ENCODE results near the gene FRMD4A.

The FRMD4A gene

DNA sequence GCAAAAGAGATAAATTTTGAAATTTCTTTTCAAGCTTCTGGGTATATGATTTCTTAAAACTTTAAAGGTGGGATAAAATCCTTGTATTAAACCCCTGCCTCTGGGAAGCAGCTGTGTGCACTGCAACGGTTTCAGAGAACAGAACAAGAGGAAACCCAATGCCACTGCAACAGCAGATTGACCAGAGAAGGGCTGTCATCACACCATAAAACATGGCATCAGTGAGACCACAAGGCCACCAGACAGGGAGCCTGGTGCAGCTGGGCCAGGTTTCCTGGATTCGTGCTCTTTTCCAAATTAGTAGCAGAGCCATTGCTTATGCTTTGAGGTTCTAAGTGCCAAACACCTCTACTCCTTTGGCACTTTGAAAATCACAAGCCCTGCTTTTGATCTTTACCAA is 591.5 kb downstream of the FRMD4A start:
- Mint-ChIP-seq H3K4me3 (no peak overlapping the region), H3K4me1 (ENCODE audit: low read depth in 2 of 2) (peaks cover 0 to 4% of the 10 kb centered on the region in 2 donors), H3K36me3 (ENCODE audit: insufficient read depth) (no peaks in the 10 kb centered on the region), H3K9me3 (no peaks in the 10 kb centered on the region), H3K27me3 (peaks cover 24 to 62% of the 10 kb centered on the region in 2 donors), H3K27ac (no peak overlapping the region)
- DNase-seq, result no peak
- no peak for ATAC-seq (replicated peaks)

DNA sequence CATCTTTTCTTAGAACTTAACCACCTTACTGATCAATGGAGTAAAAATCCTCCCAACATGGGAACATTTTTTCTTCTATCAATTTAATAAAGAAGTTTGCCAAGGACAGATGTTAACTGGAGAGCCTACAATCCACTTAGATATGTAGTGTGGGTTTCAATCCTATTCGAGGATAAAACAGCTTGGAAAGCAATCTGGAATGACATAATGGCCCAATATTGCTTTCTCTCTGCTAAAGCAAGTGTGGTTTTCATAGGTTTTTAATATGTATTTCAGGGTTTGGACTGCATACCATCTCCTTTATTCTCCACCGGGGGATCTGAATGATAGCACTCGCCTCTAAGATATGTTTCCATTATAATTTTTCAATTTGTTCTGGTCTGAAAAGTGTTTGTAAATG is 594.2 kb downstream of the FRMD4A start:
- Mint-ChIP-seq H3K27me3 (peaks cover 5 to 56% of the 10 kb centered on the region in 2 donors), H3K9me3 (no peaks in the 10 kb centered on the region), H3K36me3 (ENCODE audit: insufficient read depth) (no peaks in the 10 kb centered on the region), H3K4me1 (ENCODE audit: low read depth in 2 of 2) (no peaks in the 10 kb centered on the region), H3K4me3 (no peak overlapping the region), H3K27ac (no peak overlapping the region)
- no peak for ATAC-seq (replicated peaks)
- no peak for DNase-seq

DNA sequence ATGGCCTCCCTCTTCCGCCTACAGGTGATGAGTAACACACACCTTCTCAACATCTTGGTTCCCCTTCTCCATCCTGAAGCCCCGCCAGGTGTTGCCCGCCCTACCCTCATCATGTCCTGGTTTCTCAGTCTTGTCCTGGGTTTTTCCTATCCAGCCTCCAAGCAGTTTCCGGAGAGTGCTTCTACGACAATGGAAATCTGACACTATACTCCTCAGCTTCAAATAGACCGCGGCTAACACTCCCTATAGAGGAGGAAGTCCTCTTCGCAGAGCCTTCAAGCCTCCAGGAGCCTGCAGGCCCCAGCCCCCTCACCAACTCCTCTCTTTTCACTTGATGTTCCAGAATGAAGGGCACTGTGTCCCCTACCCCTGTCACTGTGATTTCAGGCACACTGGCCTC is 596.6 kb downstream of the FRMD4A start:
- no peak for DNase-seq
- H3K27me3 Mint-ChIP-seq, result peaks cover 16 to 63% of the 10 kb centered on the region in 2 donors
- ATAC-seq (replicated peaks), result no peak
- no peaks in the 10 kb centered on the region for H3K4me1 Mint-ChIP-seq (ENCODE audit: low read depth in 2 of 2)
- no peak overlapping the region for H3K27ac Mint-ChIP-seq
- H3K4me3 Mint-ChIP-seq, result no peak overlapping the region
- H3K9me3 Mint-ChIP-seq, result no peaks in the 10 kb centered on the region
- H3K36me3 Mint-ChIP-seq (ENCODE audit: insufficient read depth), result no peaks in the 10 kb centered on the region

DNA sequence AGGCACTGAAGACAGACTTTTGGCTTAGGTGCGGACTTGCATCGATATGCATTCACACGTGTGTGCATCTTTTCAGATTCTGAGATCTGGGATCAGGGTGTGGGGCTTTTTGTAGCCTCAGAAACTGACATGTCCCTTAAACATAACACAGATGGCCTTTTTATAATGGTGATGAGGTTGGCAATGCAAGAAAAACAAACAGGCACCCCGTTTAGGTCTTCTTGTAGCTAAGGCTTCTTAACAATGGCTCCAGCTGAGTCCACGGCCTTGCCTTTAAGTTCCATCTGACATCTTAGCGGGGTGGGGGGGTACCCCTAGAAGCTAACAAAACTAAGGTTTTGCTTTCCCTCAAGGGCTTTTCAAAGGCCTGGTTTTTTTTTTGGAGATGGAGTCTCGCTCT is 597.7 kb downstream of the FRMD4A start:
- H3K36me3 Mint-ChIP-seq (ENCODE audit: insufficient read depth), result no peaks in the 10 kb centered on the region
- H3K4me1 Mint-ChIP-seq (ENCODE audit: low read depth in 2 of 2), result no peaks in the 10 kb centered on the region
- no peak overlapping the region for H3K4me3 Mint-ChIP-seq
- H3K27me3 Mint-ChIP-seq, result peaks cover 18 to 63% of the 10 kb centered on the region in 2 donors
- ATAC-seq (replicated peaks) (no peak), DNase-seq (no peak)
- H3K27ac Mint-ChIP-seq, result no peak overlapping the region
- H3K9me3 Mint-ChIP-seq, result no peaks in the 10 kb centered on the region

DNA sequence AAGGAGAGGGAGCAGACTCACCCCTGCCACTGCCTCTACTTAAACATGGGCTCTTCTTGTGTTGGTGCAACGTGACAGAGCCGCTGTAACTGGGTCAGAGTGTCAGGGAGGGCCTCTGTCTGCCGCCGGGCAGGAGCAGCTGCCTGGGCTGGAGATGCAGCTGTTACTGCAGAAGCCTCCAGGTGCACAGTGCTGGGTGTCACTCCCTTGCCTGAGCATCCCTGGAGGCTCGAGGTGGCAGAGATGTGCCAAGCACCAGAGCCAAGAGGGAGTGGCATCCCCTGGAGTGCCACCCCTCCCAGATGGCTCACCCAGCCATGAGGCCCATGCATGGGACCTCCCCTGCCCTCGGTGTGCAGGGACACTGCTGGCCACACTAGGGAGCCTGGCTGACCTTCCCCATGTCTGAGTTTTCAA is 598.3 kb downstream of the FRMD4A start:
- Mint-ChIP-seq H3K27ac (no peak overlapping the region), H3K36me3 (ENCODE audit: insufficient read depth) (no peaks in the 10 kb centered on the region), H3K9me3 (no peaks in the 10 kb centered on the region), H3K27me3 (peaks cover 22 to 63% of the 10 kb centered on the region in 2 donors), H3K4me3 (no peak overlapping the region), H3K4me1 (ENCODE audit: low read depth in 2 of 2) (no peaks in the 10 kb centered on the region)
- DNase-seq (no peak), ATAC-seq (replicated peaks) (no peak)

DNA sequence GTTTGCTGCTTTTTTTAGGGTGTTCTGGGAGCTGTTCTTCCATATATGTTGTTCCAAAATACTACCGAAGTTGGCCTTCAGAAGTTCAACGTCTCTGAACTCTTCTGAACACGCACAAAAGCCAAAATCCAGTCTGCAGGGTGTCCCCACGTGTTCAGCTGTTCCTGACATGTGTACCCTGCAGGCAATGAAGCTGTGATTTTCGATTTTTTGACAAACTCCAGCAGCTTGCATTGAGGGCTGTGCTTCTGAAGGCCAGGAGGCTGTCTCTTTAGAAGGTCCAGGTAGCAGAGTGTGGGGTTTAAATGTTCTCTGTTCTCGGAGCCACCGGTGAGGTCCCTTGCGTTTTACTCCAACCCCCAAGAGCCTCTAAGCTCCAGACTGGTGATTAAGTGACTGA is 598.9 kb downstream of the FRMD4A start:
- Mint-ChIP-seq H3K4me1 (ENCODE audit: low read depth in 2 of 2) (no peaks in the 10 kb centered on the region), H3K27ac (no peak overlapping the region), H3K27me3 (peaks cover 18 to 61% of the 10 kb centered on the region in 2 donors), H3K4me3 (no peak overlapping the region), H3K36me3 (ENCODE audit: insufficient read depth) (no peaks in the 10 kb centered on the region), H3K9me3 (no peaks in the 10 kb centered on the region)
- DNase-seq (no peak), ATAC-seq (replicated peaks) (no peak)

DNA sequence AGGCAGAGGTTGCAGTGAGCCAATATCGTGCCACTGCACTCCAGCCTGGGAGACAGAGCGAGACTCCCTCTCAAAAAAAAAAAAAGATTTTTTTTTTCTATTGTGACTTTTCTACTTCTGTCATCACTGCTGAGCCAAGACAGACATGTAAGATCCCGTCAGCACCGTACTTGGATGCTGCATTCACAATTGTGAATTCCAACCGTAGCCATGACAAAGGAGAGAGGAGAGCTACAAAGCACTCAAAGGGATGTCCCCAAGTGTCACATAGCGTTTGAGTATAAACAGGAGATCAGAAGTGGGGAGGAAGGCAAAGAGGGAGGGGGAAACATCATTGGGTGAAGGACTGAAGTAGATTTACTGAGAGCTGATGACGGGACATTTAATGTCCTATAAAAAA is 599.8 kb downstream of the FRMD4A start:
- ATAC-seq (replicated peaks) (no peak), DNase-seq (no peak)
- H3K9me3 Mint-ChIP-seq, result no peaks in the 10 kb centered on the region
- H3K27me3 Mint-ChIP-seq, result peaks cover 24 to 67% of the 10 kb centered on the region in 2 donors
- no peaks in the 10 kb centered on the region for H3K4me1 Mint-ChIP-seq (ENCODE audit: low read depth in 2 of 2)
- no peak overlapping the region for H3K27ac Mint-ChIP-seq
- no peak overlapping the region for H3K4me3 Mint-ChIP-seq
- no peaks in the 10 kb centered on the region for H3K36me3 Mint-ChIP-seq (ENCODE audit: insufficient read depth)

DNA sequence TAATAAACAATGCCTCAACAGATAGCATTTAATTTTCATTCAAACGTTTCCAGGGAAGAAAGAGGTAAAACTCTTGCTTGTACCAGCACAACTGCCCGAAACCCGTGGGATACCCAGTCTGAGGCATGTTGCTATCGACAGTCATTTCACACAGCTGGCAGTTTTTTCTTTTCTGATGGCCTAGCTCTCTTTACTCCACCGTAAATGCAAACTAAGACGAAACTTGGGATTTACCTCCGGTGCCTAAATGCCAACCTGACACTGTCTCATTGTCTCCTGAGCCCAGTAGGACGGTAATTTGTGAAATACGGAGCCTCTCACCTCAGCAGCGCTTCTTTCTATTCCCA is 600.4 kb downstream of the FRMD4A start:
- DNase-seq (no peak), ATAC-seq (replicated peaks) (no peak)
- Mint-ChIP-seq H3K27me3 (peaks cover 24 to 68% of the 10 kb centered on the region in 2 donors), H3K9me3 (no peaks in the 10 kb centered on the region), H3K4me3 (no peak overlapping the region), H3K36me3 (ENCODE audit: insufficient read depth) (no peaks in the 10 kb centered on the region), H3K4me1 (ENCODE audit: low read depth in 2 of 2) (no peaks in the 10 kb centered on the region), H3K27ac (no peak overlapping the region)

DNA sequence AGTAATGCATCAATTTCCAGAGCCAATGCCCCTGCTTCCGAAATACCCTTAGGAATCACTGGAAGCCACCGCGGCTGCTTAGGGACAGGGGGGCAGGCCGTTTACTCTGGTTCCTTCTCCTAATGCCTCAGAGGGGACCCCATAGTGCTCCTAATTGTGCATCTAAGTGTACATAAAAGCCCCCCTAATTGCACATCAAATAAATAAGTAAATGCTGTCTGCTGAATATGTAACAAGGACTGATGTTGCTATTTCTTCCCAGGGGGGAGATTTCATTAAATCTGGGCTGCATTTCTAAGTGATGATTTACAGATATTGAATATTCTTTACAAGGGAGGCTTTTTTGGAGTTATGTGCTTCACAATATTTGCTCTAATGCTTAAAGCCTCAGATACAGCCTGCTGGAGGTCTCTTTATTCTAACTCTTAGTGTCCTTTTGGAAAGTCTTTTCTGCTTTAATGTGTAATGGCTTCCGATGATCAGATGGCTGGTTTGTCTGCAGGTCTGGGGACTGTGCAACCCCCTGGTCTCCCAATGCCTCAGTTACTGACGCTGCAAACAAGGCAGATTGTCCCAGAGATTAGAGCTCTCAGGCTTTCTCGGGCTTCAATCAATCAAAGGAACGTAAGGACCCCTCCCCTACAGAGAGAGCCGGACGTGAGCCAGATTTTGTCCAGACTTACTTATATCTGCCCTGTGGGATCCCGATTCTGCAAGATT is 601.0 kb downstream of the FRMD4A start:
- Mint-ChIP-seq H3K9me3 (no peaks in the 10 kb centered on the region), H3K27me3 (peaks cover 24 to 74% of the 10 kb centered on the region in 2 donors), H3K4me3 (no peak overlapping the region), H3K36me3 (ENCODE audit: insufficient read depth) (no peaks in the 10 kb centered on the region), H3K27ac (no peak overlapping the region), H3K4me1 (ENCODE audit: low read depth in 2 of 2) (no peaks in the 10 kb centered on the region)
- ATAC-seq (replicated peaks), result no peak
- no peak for DNase-seq

DNA sequence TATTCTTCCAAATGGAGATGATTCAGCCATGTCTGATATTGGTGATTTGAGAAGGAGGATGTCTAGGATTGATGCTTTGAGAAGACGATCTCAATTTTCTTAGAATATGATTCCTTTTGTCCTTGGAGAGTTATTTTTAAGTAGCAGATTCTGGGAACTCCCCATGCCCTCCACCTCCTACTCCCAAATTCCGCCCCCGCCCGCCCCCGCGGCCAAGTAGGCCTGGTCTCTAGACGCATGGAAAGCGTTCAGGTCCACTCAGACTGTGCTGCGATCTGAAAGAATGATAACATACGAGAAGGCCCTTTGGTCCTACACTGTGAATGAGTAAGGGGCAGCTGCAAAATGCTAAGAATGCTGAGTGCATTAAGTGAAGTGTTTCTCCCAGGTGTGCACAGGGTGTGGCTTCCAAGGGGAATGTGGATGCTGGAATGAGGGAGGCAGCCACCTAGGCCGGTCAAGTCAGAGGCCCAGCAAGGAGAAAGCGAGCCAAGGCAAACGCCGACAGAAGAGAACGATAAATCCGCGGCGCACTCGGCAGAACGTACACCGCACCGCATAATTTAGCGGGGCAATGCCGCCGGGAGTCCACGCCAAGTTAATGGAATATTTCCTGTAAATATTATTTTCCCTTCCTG is 601.7 kb downstream of the FRMD4A start:
- DNase-seq (no peak), ATAC-seq (replicated peaks) (no peak)
- Mint-ChIP-seq H3K27ac (no peak overlapping the region), H3K4me1 (ENCODE audit: low read depth in 2 of 2) (no peaks in the 10 kb centered on the region), H3K27me3 (peaks cover 24 to 71% of the 10 kb centered on the region in 2 donors), H3K36me3 (ENCODE audit: insufficient read depth) (no peaks in the 10 kb centered on the region), H3K9me3 (no peaks in the 10 kb centered on the region), H3K4me3 (no peak overlapping the region)

DNA sequence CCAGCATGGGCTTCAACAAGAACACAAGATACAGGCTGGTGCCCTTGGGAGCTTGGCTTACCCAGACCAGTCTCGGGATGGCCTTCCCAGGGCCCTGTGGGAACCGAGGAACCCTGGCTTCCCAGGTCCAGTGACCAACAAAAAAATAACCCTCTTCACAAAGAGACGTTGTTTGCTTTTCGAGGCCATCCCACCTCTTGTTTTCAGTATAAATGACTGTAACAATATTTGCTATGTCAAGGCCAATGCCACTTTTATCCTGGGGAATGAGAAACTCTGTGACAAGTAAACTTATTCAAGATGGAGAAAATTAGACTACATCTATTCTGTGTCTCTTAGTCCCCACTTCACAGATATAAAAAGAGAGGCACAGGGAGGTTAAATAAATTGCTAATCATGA is 605.1 kb downstream of the FRMD4A start:
- H3K27me3 Mint-ChIP-seq, result peaks cover 23 to 69% of the 10 kb centered on the region in 2 donors
- no peak overlapping the region for H3K27ac Mint-ChIP-seq
- no peaks in the 10 kb centered on the region for H3K36me3 Mint-ChIP-seq (ENCODE audit: insufficient read depth)
- DNase-seq (no peak), ATAC-seq (replicated peaks) (no peak)
- H3K4me3 Mint-ChIP-seq, result no peak overlapping the region
- H3K9me3 Mint-ChIP-seq, result peaks cover 0 to 3% of the 10 kb centered on the region in 2 donors
- no peaks in the 10 kb centered on the region for H3K4me1 Mint-ChIP-seq (ENCODE audit: low read depth in 2 of 2)

DNA sequence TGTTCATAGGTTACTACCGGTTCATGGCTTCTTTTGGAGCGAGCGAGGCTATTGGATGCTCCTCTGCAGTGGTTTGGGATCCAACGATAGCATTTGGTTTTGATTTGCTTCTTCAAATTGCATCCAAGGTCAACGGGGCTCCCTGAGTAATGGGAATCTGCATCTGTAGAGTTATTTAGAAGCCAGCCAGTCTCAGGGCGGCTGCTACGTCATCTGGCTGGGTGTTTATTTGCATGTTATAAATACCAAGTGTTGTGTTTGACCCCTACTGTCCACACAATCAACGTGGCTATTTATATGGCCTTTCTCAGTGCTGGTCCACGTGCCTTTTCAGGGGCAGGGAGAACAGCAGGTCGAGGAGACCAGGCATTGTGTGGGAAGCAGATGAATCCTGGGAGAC is 606.2 kb downstream of the FRMD4A start:
- H3K36me3 Mint-ChIP-seq (ENCODE audit: insufficient read depth), result no peaks in the 10 kb centered on the region
- no peaks in the 10 kb centered on the region for H3K4me1 Mint-ChIP-seq (ENCODE audit: low read depth in 2 of 2)
- ATAC-seq (replicated peaks) (no peak), DNase-seq (no peak)
- H3K4me3 Mint-ChIP-seq, result no peak overlapping the region
- peaks cover 28 to 69% of the 10 kb centered on the region in 2 donors for H3K27me3 Mint-ChIP-seq
- peaks cover 0 to 7% of the 10 kb centered on the region in 2 donors for H3K9me3 Mint-ChIP-seq
- H3K27ac Mint-ChIP-seq, result no peak overlapping the region

DNA sequence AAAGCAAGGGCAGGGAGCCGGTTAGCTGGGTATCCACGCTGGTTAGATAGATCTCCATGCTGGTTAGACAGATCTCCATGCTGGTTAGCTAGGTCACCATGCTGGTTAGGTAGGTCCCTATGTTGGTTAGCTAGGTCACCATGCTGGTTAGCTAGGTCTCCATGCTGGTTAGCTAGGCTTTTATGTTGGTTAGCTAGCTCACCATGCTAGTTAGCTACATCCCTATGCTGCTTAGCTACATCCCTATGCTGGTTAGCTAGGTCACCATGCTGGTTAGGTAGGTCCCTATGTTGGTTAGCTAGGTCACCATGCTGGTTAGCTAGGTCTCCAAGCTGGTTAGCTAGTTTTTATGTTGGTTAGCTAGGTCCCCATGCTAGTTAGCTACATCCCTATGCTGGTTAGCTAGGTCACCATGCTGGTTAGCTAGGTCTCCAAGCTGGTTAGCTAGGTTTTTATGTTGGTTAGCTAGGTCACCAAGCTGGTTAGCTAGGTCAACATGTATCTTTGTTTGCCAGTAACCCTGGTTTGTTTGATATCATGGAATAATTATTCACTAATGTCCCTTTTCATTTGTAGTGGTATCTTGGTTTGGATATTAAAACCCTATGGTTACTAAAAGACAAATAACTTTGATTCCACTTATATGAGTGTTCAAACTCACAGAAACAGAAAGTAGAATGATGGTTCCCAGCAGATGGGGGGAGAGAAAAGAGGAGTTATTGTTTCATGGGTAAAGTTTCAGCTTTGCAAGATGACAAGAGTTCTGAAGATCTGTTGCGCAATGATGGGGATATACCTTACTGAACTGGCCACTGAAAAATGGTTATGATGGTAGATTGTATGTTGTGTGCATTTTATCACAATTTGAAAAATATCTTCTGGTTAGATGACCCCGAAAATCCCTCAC is 607.7 kb downstream of the FRMD4A start:
- ATAC-seq (replicated peaks), result no peak
- Mint-ChIP-seq H3K27ac (no peak overlapping the region), H3K4me3 (no peak overlapping the region), H3K4me1 (ENCODE audit: low read depth in 2 of 2) (peaks cover 0 to 6% of the 10 kb centered on the region in 2 donors), H3K27me3 (peaks cover 32 to 74% of the 10 kb centered on the region in 2 donors), H3K36me3 (ENCODE audit: insufficient read depth) (no peaks in the 10 kb centered on the region), H3K9me3 (peaks cover 0 to 7% of the 10 kb centered on the region in 2 donors)
- DNase-seq, result no peak
